NCI-H128 (cell line): Measurements from ENCODE around the gene SPATA17.

ENCODE experiments used
- DNase-seq: peaks from one replicate; lab custom pipeline; 2025; ENCODE audit not compliant: unreplicated experiment; lab: John Stamatoyannopoulos, UW

The SPATA17 gene

DNA sequence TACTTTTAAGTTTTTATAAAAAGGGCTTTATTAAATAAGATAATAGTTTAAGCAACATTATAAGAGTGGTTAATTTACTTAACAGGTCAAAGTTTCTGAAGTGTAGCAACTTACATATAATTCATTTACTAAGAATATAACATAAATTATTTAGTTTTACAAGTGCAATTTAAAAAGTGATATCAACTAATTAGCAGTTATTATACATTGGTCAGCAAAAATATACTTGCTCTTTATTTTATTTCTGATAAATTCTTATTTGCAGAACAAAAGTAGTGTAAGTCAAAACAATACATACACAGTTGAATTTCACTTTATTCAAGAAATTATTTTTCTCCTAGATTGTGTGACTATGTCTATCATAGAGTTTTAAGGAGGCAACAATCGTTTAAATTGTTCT lies 215.6 kb downstream of the SPATA17 start:
- DNase-seq, result no peak

DNA sequence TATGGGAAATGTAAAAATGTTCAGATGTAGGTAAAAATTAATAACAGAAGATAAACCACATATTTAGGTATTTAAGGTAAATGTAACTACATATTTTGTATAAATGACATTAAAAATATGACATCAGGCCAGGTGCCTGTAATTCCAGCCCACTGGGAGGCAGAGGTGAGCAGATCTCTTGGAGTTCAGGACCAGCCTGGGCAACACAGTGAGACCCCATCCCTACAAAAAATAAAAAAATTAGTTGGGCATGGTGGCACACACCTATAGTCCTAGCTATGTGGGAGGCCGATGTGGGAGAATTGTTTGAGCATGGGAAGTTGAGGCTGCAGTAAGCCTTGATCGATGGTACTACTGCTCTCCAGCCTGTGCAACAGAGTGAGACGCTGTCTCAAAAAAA lies 216.5 kb downstream of the SPATA17 start:
- no peak for DNase-seq

DNA sequence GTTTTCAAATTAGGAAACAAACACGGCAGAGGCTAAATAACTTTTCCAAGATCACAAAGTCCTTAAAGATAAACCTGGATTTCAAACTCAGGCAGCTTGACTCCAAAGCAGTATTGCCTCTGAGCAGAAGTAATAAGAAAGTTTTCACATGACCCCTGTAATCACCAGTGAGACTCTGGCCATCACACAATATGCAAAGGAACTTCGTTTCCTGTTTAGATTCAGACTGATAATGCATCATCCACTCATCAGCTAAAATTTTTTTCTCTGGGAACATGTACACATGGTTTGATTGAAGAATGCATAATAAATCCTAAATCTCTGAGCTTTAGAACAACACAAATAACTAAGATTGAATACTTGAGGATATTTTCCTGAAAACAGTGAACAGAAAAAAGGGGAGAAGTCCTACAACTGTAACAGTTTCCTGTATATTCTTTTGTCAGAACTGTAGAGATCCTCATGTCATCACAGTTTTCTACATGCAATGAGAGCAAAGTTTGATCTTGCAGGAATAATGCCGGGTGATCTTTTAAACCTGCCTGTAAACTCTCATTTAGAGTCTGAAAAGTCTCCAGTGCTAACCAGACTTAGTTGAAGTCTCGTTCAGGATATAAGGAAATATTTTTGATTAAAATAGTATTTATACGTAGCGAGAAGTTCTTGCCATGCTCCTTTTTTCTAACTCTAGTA lies 225.3 kb downstream of the SPATA17 start:
- DNase-seq, result no peak

DNA sequence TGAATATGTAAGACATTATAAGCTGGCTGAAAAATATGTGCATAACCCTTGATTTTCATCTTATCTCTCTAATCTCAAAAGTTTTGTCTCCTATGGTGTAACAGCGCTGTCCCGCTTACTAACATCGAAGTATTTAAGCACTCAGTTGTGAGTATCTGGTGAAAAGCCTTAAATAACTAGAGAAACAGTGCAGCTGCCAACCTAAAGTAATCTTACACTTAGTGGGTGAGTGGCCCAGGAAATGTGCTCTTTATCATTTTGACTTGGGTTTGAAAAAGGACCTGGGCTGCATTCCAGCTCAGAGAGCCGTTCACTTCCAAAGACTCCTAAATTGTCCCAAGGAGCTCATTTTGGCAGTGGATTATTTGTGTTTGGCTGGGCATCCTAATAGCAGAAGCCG lies 225.9 kb downstream of the SPATA17 start:
- no peak for DNase-seq

DNA sequence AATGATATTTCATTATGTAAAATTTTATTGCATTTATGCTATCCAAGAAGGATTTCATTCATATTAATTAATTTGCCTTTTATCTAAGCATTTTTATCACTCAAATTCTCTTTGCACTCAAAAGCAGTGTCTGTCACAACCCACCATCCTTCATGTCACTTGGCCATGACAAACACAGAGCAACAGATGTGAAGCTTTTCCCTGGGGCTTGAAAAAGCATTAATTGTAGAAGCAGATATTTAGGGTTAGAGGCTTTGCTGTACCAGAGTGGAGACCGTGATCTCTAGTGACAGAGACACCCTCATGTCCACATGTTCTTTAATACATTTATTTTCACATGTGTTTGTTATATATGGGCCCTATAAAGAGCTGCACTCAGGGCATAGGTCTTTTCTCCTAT lies 230.5 kb downstream of the SPATA17 start:
- DNase-seq, result no peak

DNA sequence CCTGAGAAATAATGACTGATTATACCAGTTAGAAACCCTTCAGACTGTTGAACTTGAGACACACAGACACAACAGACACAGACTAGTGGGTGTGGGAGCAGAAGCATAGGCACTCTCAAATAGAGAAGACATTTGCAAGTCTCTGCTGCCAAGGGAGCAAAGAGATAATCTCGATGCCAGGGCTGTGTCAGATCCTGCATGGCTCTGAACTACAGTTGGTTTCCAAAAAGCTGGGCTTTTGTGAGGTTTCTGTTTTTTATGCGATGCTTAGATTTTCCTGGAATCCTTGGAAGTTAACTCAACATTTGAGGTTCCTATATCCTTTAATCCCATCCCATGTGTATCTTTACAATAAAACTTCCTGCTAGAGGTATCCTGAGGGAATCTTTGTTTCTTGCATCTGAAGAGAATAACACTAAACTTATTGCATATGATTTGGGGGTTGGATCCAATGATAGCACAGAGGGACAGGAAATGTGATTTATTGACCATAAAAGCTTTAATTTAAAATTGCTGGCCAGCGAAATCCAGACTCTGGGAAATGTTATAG lies 236.4 kb downstream of the SPATA17 start:
- DNase-seq, result no peak

DNA sequence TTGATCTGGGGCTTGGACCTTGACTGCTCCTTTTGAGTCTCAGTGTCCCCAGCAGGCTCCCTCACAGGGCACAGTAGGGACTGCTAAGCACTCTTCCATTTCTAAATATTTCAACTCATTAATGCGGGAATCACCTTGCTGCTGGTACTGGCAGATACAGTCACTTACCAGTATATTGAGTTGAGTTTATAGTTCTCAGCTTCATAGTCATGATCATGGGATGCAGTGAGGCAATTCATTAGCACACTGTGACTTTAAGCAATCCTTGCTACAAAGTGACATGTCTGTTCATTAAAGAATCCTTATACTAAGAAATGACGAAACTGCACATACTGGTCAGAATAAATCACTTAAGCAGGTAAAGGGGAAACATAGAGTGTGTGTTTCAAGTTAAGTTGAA lies 240.8 kb downstream of the SPATA17 start:
- no peak for DNase-seq

DNA sequence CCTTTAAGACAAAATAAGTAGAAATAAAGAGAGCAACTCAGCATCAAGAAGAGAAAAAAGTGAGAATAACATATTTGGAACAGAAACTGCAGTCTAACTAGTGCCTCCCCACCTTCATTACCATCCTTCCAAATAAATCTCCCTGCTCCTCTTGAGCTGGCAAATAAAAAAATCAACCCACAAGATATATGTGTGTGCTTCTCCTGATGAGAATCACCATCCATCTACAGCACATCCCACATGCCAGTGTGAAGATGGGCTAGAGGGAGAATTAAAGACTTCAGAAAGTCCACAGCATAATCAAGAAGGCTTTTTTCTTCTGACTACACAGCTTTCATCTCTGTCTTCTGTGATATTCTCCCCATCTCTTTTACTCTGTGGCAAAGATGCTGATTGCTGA lies 244.1 kb downstream of the SPATA17 start:
- DNase-seq, result no peak

DNA sequence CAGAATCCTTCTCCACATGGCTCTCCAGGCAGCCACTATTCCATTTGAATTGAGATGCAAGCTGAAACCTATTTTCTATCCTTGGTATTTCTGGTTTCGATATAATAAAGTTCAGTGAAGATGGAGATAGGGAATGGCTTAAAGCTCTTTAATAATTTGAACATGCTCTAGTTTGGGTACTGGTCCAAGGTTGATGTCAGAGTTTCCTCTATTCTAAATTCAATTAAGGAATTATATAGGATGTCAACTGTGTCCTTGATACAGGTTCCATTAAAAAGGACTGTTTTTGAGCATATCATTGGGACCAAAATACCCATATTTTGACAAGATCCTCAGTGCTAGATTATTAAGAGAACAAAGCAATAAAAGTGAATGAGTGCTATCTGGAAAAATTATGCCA lies 245.3 kb downstream of the SPATA17 start:
- no peak for DNase-seq

DNA sequence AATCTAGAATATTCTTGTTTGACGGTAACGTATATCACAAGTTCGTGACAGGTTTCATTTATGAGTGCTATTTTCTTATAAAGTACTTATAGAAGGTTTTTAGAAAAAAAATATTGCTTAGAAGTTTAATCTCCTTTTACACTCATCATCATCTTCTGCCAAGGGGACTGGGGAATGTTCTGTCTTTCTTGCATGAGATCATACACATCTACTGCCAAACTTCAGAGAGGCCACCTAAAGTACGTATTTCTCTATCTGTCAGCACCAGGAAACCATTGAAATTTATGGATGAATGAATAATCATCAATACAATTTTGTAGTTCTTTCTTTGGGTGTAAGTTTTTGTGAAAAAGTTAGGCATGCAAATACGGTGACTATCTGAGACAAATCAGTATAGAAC lies 245.8 kb downstream of the SPATA17 start:
- no peak for DNase-seq

DNA sequence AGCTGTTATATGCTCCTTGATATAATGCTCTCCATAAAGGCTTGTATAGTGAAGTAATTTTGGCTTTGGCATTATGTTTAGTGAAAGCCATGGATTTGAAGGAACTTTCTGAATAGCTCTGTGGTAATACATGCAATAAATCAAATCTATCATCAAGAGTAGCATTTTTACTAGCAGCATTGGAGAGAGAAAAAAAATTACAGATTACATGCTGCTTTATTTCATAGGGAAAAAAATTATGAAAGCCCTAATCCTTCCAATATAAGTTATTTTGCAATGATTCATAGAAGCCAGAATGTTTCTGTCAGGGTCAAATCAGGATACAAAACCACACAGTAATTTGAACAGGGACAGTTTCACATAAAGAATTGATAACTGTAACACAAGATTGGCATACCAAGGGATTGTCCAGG lies 250.0 kb downstream of the SPATA17 start:
- DNase-seq, result no peak

DNA sequence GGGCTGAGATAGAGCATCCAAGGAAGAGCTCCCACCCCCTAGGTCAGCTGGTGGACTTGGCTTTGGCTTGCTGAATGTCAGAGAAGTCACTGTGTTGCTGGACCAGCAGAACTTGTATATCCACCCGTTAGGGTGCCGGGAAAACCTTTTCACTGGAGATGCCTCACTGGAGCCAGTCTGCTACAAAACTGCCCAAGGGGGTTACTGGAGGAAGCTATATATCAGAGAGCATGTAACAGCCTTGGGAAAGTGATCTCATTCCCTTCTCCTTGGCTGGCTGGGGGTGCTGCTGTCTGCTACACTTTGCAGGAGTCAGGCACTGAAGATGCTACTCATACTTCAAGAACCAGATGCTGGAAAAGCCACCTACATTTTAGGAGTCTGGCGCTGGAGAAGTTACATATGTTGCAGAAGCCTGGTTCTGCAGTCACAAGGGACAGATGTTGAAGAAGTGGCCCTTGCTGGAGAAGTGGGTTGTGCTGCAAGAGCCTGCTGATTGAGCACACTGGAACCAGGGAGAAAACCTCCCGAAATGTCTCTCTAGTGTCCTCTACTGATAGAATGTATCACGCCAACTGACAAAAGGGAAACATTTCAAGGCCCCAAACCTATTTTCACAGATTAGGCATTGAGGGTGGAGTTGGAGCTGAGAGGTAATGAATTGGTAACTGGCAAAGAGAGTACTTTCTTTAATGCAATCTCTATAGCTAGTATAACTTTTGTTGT lies 250.6 kb downstream of the SPATA17 start:
- DNase-seq, result no peak

DNA sequence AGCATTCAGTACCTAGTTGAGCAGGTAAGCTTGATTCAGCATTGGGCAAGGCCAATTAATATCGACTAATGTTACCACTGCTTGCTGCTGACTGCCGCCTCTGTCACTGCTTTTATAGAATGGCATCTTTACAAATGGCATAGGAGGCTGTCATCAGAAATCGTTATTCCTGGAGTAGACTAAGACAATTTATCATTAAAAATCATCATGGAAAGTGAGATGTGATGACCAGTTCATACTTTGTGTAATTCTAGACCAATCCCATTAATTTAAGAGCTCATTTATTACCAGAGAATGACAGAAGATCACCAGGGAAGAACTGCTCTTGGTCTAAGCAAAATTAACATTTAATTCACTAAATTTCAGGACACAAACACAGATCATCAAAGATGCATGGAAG lies 254.0 kb downstream of the SPATA17 start:
- DNase-seq, result no peak

DNA sequence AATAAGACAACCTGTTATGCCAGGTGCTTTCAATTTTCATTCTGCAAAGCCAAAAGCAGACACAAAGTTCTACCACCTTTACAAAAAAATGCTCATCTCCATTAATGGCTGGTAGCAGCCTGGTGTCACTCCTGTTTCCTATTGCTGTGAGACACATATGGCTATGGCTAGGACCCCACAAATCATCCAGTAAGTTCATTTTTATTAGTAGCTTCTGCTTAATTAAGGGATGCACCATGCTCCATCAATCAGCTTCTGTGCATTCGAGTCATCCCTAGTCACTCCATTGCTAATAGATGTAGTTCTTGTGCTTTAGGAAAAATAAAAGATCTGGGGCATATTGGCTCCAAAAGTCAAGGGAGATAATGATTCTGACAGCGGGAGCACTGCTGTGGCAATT lies 257.2 kb downstream of the SPATA17 start:
- DNase-seq, result no peak

DNA sequence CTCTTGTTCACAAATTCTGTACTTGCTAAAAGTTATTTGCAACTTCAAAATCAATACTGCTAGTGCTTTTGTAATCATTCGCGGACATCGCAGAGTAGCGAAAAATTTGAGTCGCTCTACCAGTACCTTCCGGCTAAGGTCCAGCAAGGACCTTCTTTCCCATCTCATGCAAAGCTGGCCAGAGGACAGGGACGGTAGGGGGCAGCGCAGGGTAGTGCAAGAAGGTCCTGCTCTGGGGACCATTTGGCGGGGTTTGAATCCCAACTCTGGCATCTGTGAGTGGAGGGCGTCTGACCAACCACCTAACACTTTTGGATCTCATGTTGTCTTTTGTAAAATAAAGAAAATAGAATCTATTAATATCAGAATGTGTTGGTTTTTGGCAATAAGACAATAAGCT lies 258.3 kb downstream of the SPATA17 start:
- no peak for DNase-seq

DNA sequence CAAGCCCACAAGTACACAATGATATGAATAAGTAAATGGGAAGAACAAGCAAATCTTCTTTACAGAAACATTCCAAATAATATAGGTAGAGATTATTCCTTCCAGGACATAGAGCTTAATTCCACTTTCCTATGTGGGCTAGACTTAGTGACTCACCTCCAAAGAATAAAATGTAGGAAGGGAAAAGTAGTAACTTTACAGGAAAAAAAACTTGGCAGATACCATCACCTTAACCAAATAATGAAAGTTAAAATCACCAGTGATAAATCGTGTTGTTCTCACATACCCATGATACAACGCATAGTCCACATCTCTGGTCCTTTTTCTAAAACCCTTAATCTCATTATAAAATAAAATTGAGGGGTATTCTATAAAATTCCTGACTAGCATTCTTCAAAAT lies 260.8 kb downstream of the SPATA17 start:
- DNase-seq, result no peak

DNA sequence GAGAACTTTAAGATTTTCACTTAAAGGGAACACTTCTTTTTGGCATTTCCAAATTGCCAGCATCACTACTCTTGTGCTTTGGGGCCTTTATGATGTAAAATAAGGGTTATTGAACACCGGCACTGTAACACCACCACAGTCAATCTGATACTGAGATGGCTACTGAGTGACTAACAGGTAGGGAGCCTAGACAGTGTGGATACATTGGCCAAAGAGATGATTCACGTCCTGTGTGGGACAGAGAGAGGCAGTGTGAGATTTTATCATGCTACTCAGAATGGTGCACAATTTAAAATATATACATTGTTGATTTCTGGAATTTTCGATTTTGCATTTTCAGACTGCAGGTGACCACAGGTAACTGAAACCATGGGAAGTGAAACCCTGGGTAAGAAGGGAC lies 261.6 kb downstream of the SPATA17 start:
- DNase-seq, result no peak

DNA sequence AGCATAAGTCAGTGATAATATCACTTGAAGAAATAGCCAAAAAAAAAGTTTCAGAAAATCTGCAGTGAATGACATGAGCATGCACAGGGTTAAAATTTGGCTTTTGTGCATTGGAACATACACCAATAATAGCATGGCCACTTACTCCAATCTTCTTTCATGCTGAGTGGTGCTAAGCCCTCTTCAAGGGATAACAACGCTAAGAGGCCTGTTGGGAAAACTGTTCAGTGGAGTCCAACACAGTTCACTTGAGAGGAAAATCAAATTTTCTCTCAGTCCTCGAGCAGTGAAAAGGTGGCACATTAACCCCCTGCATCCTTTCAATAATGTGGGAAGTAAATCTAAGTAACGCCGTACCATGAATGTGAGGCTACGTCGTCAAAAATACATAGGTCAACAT lies 264.7 kb downstream of the SPATA17 start:
- peak; percentile 27 for DNase-seq

DNA sequence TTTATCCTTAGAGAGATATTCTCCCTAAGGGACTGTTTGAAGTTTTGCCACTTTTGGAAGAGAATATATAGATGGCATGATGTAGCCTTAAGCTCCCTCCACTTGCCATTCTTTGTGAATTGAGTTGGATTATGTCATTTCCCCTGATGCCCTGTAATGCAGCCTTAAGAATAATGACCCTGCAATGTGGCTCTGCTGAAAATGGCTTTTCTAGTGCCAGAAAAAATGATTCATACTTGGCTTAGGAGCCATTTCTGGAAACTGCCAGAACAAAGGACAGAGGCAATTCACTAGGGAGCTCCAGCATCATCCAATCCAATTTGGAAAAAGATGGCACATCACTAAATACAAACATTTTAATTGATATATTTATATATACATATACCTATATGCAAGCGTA lies 265.3 kb downstream of the SPATA17 start:
- no peak for DNase-seq

DNA sequence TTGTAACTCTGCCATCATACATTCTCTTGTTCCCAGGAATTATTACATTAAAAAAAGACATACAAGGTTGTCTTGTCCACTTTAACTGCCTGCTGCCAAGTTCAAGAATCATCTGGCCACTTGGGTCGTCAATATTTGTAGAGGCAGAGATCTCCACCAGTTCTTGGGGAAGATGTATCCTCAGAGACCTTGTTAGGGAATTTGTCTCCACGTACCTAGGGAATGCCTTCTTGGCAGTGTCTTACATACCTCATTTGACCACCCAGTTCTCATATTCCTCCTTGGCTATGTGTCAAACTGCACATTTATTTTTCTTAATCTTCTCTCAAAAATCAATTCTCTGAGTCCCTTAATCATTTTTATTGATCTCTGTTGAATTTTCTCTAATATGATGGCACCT lies 266.0 kb downstream of the SPATA17 start:
- no peak for DNase-seq

DNA sequence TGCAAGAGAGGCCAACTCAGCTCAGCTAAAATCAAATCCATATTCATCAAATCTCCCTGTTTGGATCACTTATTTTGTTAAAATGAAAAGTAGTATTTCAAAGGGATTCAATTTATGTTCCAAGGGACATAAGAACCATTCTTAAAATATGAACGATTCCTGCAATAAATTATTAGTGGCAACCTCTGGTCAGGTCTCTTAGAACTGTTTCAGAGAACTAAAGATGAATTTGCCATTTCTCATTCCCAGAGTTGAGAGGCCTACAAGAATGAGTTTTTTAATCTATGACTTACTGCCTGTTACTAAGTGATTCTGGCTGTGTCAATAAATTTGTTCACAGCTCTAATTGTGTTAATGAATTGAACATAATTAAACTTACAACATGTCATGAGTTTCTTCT lies 268.5 kb downstream of the SPATA17 start:
- no peak for DNase-seq

DNA sequence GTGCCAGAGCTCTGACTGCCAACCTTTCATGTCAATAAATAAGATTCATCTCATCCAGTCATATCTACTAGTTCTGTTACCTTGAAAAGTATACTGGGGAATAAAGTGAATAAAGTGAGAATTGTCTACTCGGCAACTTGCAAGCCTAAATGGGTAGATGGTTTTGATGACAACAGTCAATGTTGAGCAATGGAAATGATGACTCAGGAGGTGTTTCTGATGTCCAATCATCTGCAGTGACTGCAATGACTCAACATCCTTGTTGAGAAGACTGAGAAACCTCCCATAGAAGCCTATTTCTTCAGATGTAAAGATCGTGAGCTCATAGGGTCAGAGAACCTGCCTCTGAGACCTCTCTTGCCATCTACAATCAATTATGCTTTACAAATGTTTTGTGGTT lies 276.4 kb downstream of the SPATA17 start:
- no peak for DNase-seq

DNA sequence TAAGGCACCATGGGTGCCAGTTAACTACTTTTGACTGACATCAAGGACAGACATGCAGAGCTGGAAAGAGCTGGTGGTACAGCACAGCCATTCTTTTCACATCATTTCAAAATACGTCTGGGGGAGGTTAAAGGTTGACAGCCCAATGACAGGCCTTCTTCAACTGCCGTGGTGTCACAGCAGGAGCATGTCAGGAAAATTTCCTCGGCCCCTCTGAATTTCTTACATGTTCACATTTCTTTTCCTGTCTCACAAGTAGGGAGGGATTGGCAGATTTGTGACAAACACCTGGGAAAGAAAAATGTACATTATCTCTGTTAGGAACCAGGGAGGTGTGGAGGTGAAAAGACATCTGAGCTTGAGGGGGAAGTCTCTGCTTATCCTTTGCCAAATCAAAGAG lies 279.1 kb downstream of the SPATA17 start:
- DNase-seq, result no peak
